Hepatocyte (in vitro differentiated cells): ENCODE data around the gene FITM1. TPM values are rescaled to one million over a fixed set of nuclear protein-coding genes. Genes with fewer than 3 reads are reported as not detected.

Experiments used
- DNase-seq: peaks from one replicate; pipeline ENCODE4 v3.0.0-alpha.2; 2016; ENCODE audit warnings: low spot score
- H2AFZ ChIP-seq: fragments of 200-600 bp; sonication (generic); 2 replicates; pipeline ENCODE4 v1.6.0; 2016; ENCODE audit warnings: antibody characterized with exemption, mild to moderate bottlenecking
- H3K27ac ChIP-seq: fragments of 200-600 bp; sonication (generic); 2 replicates; pipeline ENCODE4 v1.5.1; 2016; ENCODE audit warnings: mild to moderate bottlenecking
- H3K27me3 ChIP-seq: fragments of 200-600 bp; sonication (generic); 2 replicates; pipeline ENCODE4 v1.6.1; 2016
- H3K36me3 ChIP-seq: fragments of 200-600 bp; sonication (generic); replicated peaks from 2 replicates; pipeline ENCODE4 v1.5.1; 2016; ENCODE audit warnings: low read depth; ENCODE audit not compliant: insufficient read depth
- H3K4me1 ChIP-seq: fragments of 200-600 bp; sonication (generic); 2 replicates; pipeline ENCODE4 v1.5.1; 2016; ENCODE audit warnings: mild to moderate bottlenecking, moderate library complexity; ENCODE audit not compliant: insufficient read depth
- H3K4me2 ChIP-seq: fragments of 200-600 bp; sonication (generic); 2 replicates; pipeline ENCODE4 v1.6.0; 2016
- H3K4me3 ChIP-seq: fragments of 200-600 bp; sonication (generic); 2 replicates; pipeline ENCODE4 v1.5.1; 2016; ENCODE audit warnings: mild to moderate bottlenecking
- H3K79me2 ChIP-seq: fragments of 200-600 bp; sonication (generic); 2 replicates; pipeline ENCODE4 v1.6.0; 2017; ENCODE audit warnings: mild to moderate bottlenecking
- H3K9me2 ChIP-seq: fragments of 200-600 bp; sonication (generic); replicated peaks from 2 replicates; pipeline ENCODE4 v1.6.0; 2017; ENCODE audit warnings: mild to moderate bottlenecking; ENCODE audit not compliant: insufficient read depth
- H3K9me3 ChIP-seq: fragments of 200-600 bp; sonication (generic); 2 replicates; pipeline ENCODE4 v1.5.1; 2016; ENCODE audit warnings: low read depth, mild to moderate bottlenecking
- H4K20me1 ChIP-seq: fragments of 200-600 bp; sonication (generic); 2 replicates; pipeline ENCODE4 v1.6.0; 2016; ENCODE audit warnings: mild to moderate bottlenecking; ENCODE audit not compliant: insufficient read depth, poor library complexity, severe bottlenecking
- EZH2 ChIP-seq: fragments of 200-600 bp; sonication (generic); IDR thresholded peaks from 2 replicates; pipeline ENCODE4 v1.6.1; 2016; ENCODE audit warnings: antibody characterized with exemption, mild to moderate bottlenecking, borderline replicate concordance
- EZH2phosphoT487 ChIP-seq: fragments of 200-600 bp; sonication (generic); IDR thresholded peaks from one replicate; pipeline ENCODE4 v1.6.1; 2018; ENCODE audit warnings: antibody characterized with exemption, mild to moderate bottlenecking, low read depth, moderate library complexity; ENCODE audit not compliant: unreplicated experiment, severe bottlenecking
- WGBS: methylation state at CpG from one replicate; pipeline ENCODE4 v1.1.6; 2016; ENCODE audit warnings: low lambda C conversion rate; ENCODE audit errors: missing lambda C conversion rate; 5-methylcytosine and 5-hydroxymethylcytosine counted together
- polyA plus RNA-seq: library from polyadenylated mRNA; unstranded; fragments of >200 nt; fragmentation: Nextera tagmentation; extraction: Ambion mirVana; gene quantifications from 2 replicates; pipeline ENCODE4 v1.2.1, GENCODE V29; 2016
- total RNA-seq: library from RNA; depleted of rRNA; stranded (reverse); fragments of >200 nt; gene quantifications from 2 replicates; pipeline ENCODE4 v1.2.3, GENCODE V29; 2014
- TF ChIP-seq, protein P1 (sequence below): fragments of 200-600 bp; sonication (generic); IDR thresholded peaks from 2 replicates; pipeline ENCODE4 v1.5.1; 2016; ENCODE audit warnings: antibody characterized with exemption, mild to moderate bottlenecking; ENCODE audit not compliant: poor library complexity

Gene FITM1
- total and polyA plus RNA-seq, 2 experiments from 2014 or later, result 1.0 to 2.2 TPM

DNA sequence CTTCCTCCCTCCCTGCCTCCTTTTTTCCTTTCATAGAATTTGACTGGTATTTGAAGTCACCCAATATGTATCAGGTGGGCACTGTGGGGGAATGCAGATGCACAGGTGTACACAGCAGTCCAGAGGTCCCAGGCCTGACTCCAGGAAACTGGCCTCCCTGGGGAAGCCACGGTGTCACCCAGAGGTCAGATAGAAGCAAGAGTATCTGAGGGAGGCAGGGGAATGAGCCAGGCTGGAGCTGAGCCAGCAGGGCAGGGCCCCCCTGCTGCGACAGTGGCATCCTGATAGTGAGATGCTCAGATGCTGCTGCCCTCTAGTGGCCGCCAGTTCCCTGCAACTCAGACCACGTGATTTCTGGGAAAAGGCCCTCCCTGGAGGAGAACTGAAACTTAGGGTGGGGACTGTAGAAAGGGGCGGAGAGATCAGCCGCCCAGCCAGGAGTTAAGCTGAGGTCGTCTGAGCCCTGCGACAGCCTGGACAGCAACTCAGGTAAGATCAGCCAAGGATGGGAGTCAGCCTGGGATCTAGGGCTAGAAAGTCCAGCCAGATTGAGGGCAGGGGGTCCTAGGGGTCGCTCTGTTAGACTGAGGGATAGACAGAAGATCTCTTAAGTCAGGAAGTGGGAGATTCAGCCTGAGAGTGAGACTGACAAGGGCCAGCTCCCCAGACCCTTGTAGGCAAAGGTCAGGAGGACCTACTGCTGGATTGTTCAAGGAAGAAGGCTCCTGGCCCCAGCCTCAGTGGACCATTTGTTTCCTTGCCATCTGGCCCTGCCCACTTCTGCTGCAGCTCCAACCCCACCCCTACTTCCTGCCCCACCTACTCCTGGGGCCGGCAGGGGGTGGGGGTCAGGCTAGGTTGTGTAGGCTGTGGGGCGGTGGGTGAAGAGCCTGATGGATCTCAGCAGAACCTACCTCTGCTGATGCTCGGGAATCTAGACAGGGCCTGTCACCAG is 30.7 kb downstream of the FITM1 start, which contains the start of gene IRF9:
Gene IRF9 (plus strand): TSS at position 416 of the 955 bp plus-strand sequence. CDS start 880 bp downstream, outside the sequence.
- Histone ChIP-seq H3K4me1 (peaks cover 16% of the 10 kb centered on the region), H4K20me1 (peaks cover 5% of the 10 kb centered on the region), H3K4me2 (peak within 1 kb of the TSS; percentile 87), H3K4me3 (peak within 1 kb of the TSS; percentile 25), H2AFZ (peak within 1 kb of the TSS; percentile 22), H3K79me2 (peaks cover 25% of the 10 kb centered on the region), H3K9me2 (no peaks in the 10 kb centered on the region), H3K9me3 (no peaks in the 10 kb centered on the region), H3K36me3 (no peaks in the 10 kb centered on the region), H3K27me3 (no peaks in the 10 kb centered on the region), H3K27ac (peak within 1 kb of the TSS; percentile 91)
- TF ChIP-seq EZH2 (no peak), EZH2phosphoT487 (no peak)
- TF ChIP-seq, protein P1, sequence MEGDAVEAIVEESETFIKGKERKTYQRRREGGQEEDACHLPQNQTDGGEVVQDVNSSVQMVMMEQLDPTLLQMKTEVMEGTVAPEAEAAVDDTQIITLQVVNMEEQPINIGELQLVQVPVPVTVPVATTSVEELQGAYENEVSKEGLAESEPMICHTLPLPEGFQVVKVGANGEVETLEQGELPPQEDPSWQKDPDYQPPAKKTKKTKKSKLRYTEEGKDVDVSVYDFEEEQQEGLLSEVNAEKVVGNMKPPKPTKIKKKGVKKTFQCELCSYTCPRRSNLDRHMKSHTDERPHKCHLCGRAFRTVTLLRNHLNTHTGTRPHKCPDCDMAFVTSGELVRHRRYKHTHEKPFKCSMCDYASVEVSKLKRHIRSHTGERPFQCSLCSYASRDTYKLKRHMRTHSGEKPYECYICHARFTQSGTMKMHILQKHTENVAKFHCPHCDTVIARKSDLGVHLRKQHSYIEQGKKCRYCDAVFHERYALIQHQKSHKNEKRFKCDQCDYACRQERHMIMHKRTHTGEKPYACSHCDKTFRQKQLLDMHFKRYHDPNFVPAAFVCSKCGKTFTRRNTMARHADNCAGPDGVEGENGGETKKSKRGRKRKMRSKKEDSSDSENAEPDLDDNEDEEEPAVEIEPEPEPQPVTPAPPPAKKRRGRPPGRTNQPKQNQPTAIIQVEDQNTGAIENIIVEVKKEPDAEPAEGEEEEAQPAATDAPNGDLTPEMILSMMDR, result peak; percentile 99
- WGBS, result 3% methylated on average over 12 of the region's 12 CpGs
- DNase-seq, result peak; percentile 96

DNA sequence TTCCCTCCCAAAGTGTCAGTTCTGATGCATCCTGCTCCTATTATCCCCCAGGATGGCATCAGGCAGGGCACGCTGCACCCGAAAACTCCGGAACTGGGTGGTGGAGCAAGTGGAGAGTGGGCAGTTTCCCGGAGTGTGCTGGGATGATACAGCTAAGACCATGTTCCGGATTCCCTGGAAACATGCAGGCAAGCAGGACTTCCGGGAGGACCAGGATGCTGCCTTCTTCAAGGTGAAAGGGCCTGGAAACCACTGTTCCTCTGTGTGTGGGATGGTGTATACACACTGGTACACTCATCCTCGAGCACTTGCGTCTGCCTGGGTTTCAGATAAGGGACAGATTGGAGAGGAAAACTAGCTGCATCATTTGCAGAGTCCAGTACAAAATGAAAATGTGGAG is 31.6 kb downstream of the FITM1 start:
- H3K4me2 ChIP-seq, result peak overlapping the region; percentile 87

DNA sequence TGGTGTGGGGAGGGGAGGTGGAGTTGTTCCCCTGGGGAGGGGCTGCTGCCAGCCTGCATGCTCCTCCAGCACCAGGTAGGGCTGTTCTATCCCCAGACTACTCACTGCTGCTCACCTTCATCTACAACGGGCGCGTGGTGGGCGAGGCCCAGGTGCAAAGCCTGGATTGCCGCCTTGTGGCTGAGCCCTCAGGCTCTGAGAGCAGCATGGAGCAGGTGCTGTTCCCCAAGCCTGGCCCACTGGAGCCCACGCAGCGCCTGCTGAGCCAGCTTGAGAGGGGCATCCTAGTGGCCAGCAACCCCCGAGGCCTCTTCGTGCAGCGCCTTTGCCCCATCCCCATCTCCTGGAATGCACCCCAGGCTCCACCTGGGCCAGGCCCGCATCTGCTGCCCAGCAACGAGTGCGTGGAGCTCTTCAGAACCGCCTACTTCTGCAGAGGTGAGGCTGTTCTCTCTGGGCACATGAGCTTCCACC is 34.1 kb downstream of the FITM1 start:
- no peak overlapping the region for H3K27ac ChIP-seq
- peaks cover 5% of the 10 kb centered on the region for H4K20me1 ChIP-seq
- H3K36me3 ChIP-seq, result no peaks in the 10 kb centered on the region
- peaks cover 25% of the 10 kb centered on the region for H3K79me2 ChIP-seq
- peaks cover 16% of the 10 kb centered on the region for H3K4me1 ChIP-seq
- WGBS, result 94% methylated on average over 14 of the region's 14 CpGs
- no peaks in the 10 kb centered on the region for H3K9me2 ChIP-seq
- no peak for DNase-seq
- H3K4me3 ChIP-seq, result no peak overlapping the region
- no peaks in the 10 kb centered on the region for H3K27me3 ChIP-seq
- no peaks in the 10 kb centered on the region for H3K9me3 ChIP-seq
- H2AFZ ChIP-seq, result no peak overlapping the region
- TF ChIP-seq EZH2 (no peak), EZH2phosphoT487 (no peak)
- TF ChIP-seq, protein P1, result no peak
- no peak overlapping the region for H3K4me2 ChIP-seq

More for the DNA sequence above, 31.6 kb downstream of the FITM1 start:
- Histone ChIP-seq H3K27me3 (no peaks in the 10 kb centered on the region), H3K36me3 (no peaks in the 10 kb centered on the region), H3K9me2 (no peaks in the 10 kb centered on the region), H2AFZ (no peak overlapping the region), H3K4me3 (peak overlapping the region; percentile 25), H3K4me1 (peaks cover 16% of the 10 kb centered on the region), H3K27ac (peak overlapping the region; percentile 91), H3K79me2 (peaks cover 25% of the 10 kb centered on the region), H3K9me3 (no peaks in the 10 kb centered on the region), H4K20me1 (peaks cover 5% of the 10 kb centered on the region)
- TF ChIP-seq EZH2, result no peak
- TF ChIP-seq, protein P1, result no peak
- TF ChIP-seq EZH2phosphoT487, result no peak
- WGBS, result 86% methylated on average over 8 of the region's 8 CpGs
- no peak for DNase-seq
